Activated T-helper 1 cell treated with anti-CD3 and anti-CD28 coated beads, Interleukin-2, amount 50 U/mL, for 16 hours (primary cell): Measurements from ENCODE around the gene RGS3.

Experiments used
- DNase-seq, 2 donors: peaks; one replicate each; pipeline ENCODE4 v3.0.0-alpha.2; 2020; ENCODE audit warnings: low read depth in 1 of 2, low spot score in 1 of 2

Gene RGS3

GRCh38 chr9:113616116-113616515 is 152.6 kb downstream of the RGS3 start:
- no peak for DNase-seq

- DNase-seq, result no peak
Observed at GRCh38 chr9:113616621-113617496, 153.3 kb downstream of the RGS3 start.

GRCh38 chr9:113617550-113617949 is 154.0 kb downstream of the RGS3 start:
- DNase-seq, result no peak

- DNase-seq, result no peak
Observed at GRCh38 chr9:113618836-113619490, 155.4 kb downstream of the RGS3 start.

- no peak for DNase-seq
Observed at GRCh38 chr9:113619491-113620376, 156.2 kb downstream of the RGS3 start.

GRCh38 chr9:113620377-113621161 is 157.0 kb downstream of the RGS3 start:
- DNase-seq, result no peak

GRCh38 chr9:113621309-113621791 is 157.8 kb downstream of the RGS3 start:
- DNase-seq, result no peak

- DNase-seq, result no peak
Observed at GRCh38 chr9:113621980-113622379, 158.5 kb downstream of the RGS3 start.

GRCh38 chr9:113622600-113623400 is 159.3 kb downstream of the RGS3 start:
- DNase-seq, result peak in 1 of 2 donors; percentile 8

GRCh38 chr9:113623851-113624485 is 160.4 kb downstream of the RGS3 start:
- DNase-seq, result no peak

GRCh38 chr9:113624721-113625120 is 161.2 kb downstream of the RGS3 start:
- no peak for DNase-seq

GRCh38 chr9:113625486-113625885 is 162.0 kb downstream of the RGS3 start:
- DNase-seq, result no peak

GRCh38 chr9:113626735-113627495 is 163.4 kb downstream of the RGS3 start:
- DNase-seq, result no peak

- no peak for DNase-seq
Observed at GRCh38 chr9:113628621-113629020, 165.1 kb downstream of the RGS3 start.

- no peak for DNase-seq
Observed at GRCh38 chr9:113630386-113631136, 167.0 kb downstream of the RGS3 start.

GRCh38 chr9:113631137-113631765 is 167.7 kb downstream of the RGS3 start:
- DNase-seq, result no peak
